ENCODE measurements around the gene SBF2. TPM values are rescaled to one million over a fixed set of nuclear protein-coding genes. Genes with fewer than 3 reads are reported as not detected.

Gene SBF2
- total and polyA plus RNA-seq, 2 donors (not counting 1 experiment from before 2014, with no cell fraction given) = 5.6 to 17.7 TPM

- peaks cover 6% of the 10 kb centered on the region for H3K27me3 Mint-ChIP-seq
- H3K4me2 ChIP-seq (replicated peaks; ENCODE audit: low read depth, low read length, poor library complexity, severe bottlenecking) = no peak overlapping the region
- H3K9me3 ChIP-seq (ENCODE audit: control extremely low read depth in 1 of 3, control insufficient read depth in 2 of 3, insufficient read depth in 1 of 3, low read length in 2 of 3) = no peaks in the 10 kb centered on the region
- H3K4me1 Mint-ChIP-seq = no peaks in the 10 kb centered on the region
- H4K20me1 ChIP-seq (ENCODE audit: control insufficient read depth, insufficient read depth, low read length, poor library complexity, severe bottlenecking) = no peaks in the 10 kb centered on the region
- no peaks in the 10 kb centered on the region for H3K27me3 ChIP-seq (replicated peaks in 1 of 4; ENCODE audit: control extremely low read depth in 1 of 4, control insufficient read depth in 3 of 4, insufficient read depth in 4 of 4, low read length in 3 of 4)
- POLR2A ChIA-PET = no interaction called here
- TF ChIP-seq, protein P1, sequence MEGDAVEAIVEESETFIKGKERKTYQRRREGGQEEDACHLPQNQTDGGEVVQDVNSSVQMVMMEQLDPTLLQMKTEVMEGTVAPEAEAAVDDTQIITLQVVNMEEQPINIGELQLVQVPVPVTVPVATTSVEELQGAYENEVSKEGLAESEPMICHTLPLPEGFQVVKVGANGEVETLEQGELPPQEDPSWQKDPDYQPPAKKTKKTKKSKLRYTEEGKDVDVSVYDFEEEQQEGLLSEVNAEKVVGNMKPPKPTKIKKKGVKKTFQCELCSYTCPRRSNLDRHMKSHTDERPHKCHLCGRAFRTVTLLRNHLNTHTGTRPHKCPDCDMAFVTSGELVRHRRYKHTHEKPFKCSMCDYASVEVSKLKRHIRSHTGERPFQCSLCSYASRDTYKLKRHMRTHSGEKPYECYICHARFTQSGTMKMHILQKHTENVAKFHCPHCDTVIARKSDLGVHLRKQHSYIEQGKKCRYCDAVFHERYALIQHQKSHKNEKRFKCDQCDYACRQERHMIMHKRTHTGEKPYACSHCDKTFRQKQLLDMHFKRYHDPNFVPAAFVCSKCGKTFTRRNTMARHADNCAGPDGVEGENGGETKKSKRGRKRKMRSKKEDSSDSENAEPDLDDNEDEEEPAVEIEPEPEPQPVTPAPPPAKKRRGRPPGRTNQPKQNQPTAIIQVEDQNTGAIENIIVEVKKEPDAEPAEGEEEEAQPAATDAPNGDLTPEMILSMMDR (IDR thresholded peaks at IDR 0.05) = no peak
- TF ChIP-seq EZH2 (IDR thresholded peaks at IDR 0.05; ENCODE audit: borderline replicate concordance, insufficient read depth, low read depth, low read length, poor library complexity, severe bottlenecking) = no peak
- ATAC-seq (ENCODE audit: low read depth) (no peak), DNase-seq (no peak)
- intact Hi-C loops (cut with micrococcal nuclease) = no loop called here
- H2AFZ ChIP-seq (ENCODE audit: insufficient read depth, low read depth, low read length, poor library complexity, severe bottlenecking) = no peak overlapping the region
- H3K9ac ChIP-seq (ENCODE audit: low read length) = no peak overlapping the region
- H3K27ac Mint-ChIP-seq = no peak overlapping the region
- no peaks in the 10 kb centered on the region for H3K79me2 ChIP-seq (ENCODE audit: control insufficient read depth, insufficient read depth, low read length)
- H3K9me3 Mint-ChIP-seq (ENCODE audit: insufficient read depth) = no peaks in the 10 kb centered on the region
- H3K36me3 ChIP-seq (replicated peaks in 1 of 2; ENCODE audit: control extremely low read depth in 1 of 2, control insufficient read depth in 1 of 2, extremely low read depth in 1 of 2, insufficient read depth in 2 of 2, low read length in 1 of 2) = peaks cover 0 to 1% of the 10 kb centered on the region in 2 experiments
- H3K4me3 Mint-ChIP-seq = no peak overlapping the region
- 100% methylated on average over 2 of the region's 3 CpGs for WGBS (ENCODE audit: insufficient coverage)
- no peaks in the 10 kb centered on the region for H3K4me1 ChIP-seq (ENCODE audit: control insufficient read depth in 2 of 2, insufficient read depth in 2 of 2, low read length in 2 of 2)
- no peak overlapping the region for H3K4me3 ChIP-seq (ENCODE audit: control extremely low read depth in 1 of 5, extremely low read depth in 1 of 5, insufficient read depth in 1 of 5, low read depth in 2 of 5, low read length in 4 of 5)
- no peak overlapping the region for H3K27ac ChIP-seq (ENCODE audit: low read length in 2 of 2)
- CTCF ChIA-PET = no interaction called here
These were observed 270.8 kb downstream of the SBF2 start for GRCh38 chr11:10023212-10023611.

DNA sequence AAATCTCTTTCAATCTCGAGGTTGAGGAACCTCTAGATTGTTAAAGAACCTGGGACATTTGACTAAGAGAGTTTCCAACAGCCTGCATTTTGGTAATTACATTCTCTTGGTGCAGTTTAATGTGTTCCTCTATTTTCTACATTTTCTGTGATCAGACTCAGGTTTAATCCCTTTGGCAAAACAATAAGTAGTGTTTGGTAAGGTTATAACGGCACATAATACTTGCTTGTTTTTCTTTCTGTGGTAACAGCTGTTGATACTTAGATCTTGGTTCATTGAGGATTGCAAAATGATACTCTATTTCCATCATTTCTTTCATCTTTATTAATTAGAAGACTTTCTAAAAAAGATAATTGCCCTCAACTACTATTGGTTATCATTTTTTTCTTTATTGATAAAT, 271.3 kb downstream of the SBF2 start:
- no CpG with 5 or more reads among the region's 2 CpGs for WGBS (ENCODE audit: insufficient coverage)
- H3K4me3 Mint-ChIP-seq = no peak overlapping the region
- no peaks in the 10 kb centered on the region for H3K79me2 ChIP-seq (ENCODE audit: control insufficient read depth, insufficient read depth, low read length)
- no peak overlapping the region for H2AFZ ChIP-seq (ENCODE audit: insufficient read depth, low read depth, low read length, poor library complexity, severe bottlenecking)
- peaks cover 6% of the 10 kb centered on the region for H3K27me3 Mint-ChIP-seq
- no peaks in the 10 kb centered on the region for H4K20me1 ChIP-seq (ENCODE audit: control insufficient read depth, insufficient read depth, low read length, poor library complexity, severe bottlenecking)
- no peak overlapping the region for H3K4me2 ChIP-seq (replicated peaks; ENCODE audit: low read depth, low read length, poor library complexity, severe bottlenecking)
- TF ChIP-seq EZH2 (IDR thresholded peaks at IDR 0.05; ENCODE audit: borderline replicate concordance, insufficient read depth, low read depth, low read length, poor library complexity, severe bottlenecking) = no peak
- TF ChIP-seq, protein P1 (IDR thresholded peaks at IDR 0.05) = no peak
- DNase-seq (no peak), ATAC-seq (ENCODE audit: low read depth) (no peak)
- H3K27ac ChIP-seq (ENCODE audit: low read length in 2 of 2) = no peak overlapping the region
- no peaks in the 10 kb centered on the region for H3K4me1 Mint-ChIP-seq
- H3K9ac ChIP-seq (ENCODE audit: low read length) = no peak overlapping the region
- no peaks in the 10 kb centered on the region for H3K27me3 ChIP-seq (replicated peaks in 1 of 4; ENCODE audit: control extremely low read depth in 1 of 4, control insufficient read depth in 3 of 4, insufficient read depth in 4 of 4, low read length in 3 of 4)
- ChIA-PET POLR2A (no interaction called here), CTCF (no interaction called here)
- intact Hi-C loops (cut with micrococcal nuclease) = no loop called here
- no peak overlapping the region for H3K4me3 ChIP-seq (ENCODE audit: control extremely low read depth in 1 of 5, extremely low read depth in 1 of 5, insufficient read depth in 1 of 5, low read depth in 2 of 5, low read length in 4 of 5)
- H3K9me3 ChIP-seq (ENCODE audit: control extremely low read depth in 1 of 3, control insufficient read depth in 2 of 3, insufficient read depth in 1 of 3, low read length in 2 of 3) = no peaks in the 10 kb centered on the region
- no peaks in the 10 kb centered on the region for H3K4me1 ChIP-seq (ENCODE audit: control insufficient read depth in 2 of 2, insufficient read depth in 2 of 2, low read length in 2 of 2)
- no peaks in the 10 kb centered on the region for H3K9me3 Mint-ChIP-seq (ENCODE audit: insufficient read depth)
- H3K27ac Mint-ChIP-seq = no peak overlapping the region
- peaks cover 0 to 1% of the 10 kb centered on the region in 2 experiments for H3K36me3 ChIP-seq (replicated peaks in 1 of 2; ENCODE audit: control extremely low read depth in 1 of 2, control insufficient read depth in 1 of 2, extremely low read depth in 1 of 2, insufficient read depth in 2 of 2, low read length in 1 of 2)

Measured in B cell (primary cell).